ENCODE data around the gene ZNF764.
"Not testable (repeated sequence)": the region's sequence is repeated elsewhere in the genome, so short reads cannot be mapped to it uniquely, and the experiment has no call there.

Gene ZNF764

GRCh38 chr16:30557957-30558788 lies at the start of gene ZNF764:
Gene ZNF764, minus strand, starts transcription at chr16:30558374. Its CDS starts 192 bp downstream, at chr16:30558182.
- DNase-seq (ENCODE audit: low read depth), result peak; percentile 95

DNA sequence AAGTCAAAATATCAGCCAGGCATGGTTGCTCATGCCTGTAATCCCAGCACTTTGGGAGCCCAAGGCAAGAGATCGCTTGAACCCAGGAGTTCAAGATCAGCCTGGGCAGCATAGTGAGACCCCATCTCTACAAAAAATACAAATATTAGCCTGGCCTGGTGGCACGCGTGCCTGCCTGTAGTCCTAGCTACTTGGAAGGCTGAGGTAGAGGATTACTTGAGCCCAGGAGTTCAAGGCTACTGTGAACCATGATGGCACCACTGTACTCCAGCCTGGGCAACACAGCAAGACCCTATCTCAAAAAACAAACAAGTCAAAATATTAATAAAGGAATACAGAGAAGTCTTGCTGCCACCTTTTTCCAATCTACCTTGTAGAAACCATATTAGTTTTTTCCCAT lies 47.8 kb upstream of the ZNF764 start:
- no peak for DNase-seq (ENCODE audit: low read depth)

DNA sequence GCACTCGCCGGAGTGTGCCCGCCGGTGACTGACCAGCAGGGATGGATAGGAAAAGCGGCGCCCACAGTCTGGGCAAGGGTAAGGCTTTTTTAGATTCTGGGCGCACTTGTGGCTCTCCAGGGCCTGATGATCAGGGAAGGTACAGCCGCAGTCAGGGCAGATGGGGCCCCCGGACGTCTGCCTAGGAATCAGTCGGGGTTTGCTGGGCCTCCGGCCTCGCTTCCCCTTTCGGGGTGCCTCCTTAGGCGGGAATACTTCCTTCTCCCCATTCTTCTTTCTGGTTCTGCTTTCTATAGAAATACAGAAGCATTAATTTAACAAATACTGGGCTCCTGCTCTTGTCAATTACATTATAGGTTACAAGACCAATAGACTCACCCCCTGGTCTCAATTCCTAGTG lies 47.0 kb upstream of the ZNF764 start:
- DNase-seq (ENCODE audit: low read depth), result no peak

DNA sequence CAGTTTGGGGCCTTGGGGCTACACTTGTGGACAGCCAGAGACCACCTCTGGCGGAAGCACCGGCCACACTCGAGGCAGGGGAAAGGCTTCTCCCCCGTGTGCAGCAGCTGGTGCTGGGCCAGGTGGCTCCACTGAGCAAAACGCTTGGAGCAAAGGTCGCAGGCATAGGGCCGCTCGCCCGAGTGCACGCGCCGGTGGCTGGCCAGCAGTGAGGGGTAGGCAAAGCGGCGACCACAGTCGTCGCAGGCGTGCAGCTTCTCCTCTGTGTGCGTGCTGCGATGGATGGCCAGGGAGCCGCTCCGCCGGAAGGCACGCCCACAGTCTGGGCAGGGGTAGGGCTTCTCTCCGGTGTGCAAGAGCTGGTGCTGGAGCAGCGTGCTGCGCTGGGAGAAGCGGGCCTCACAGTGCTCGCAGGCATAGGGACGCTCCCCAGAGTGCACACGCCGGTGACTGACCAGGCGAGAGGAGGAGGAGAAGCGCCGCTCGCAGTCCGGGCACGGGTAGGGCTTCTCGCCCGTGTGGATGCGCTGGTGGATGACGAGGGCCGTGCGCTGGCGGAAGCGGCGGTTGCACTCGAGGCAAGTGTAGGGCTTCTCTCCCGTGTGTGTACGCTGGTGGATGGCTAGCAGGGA lies 46.3 kb upstream of the ZNF764 start:
- DNase-seq (ENCODE audit: low read depth), result no peak

GRCh38 chr16:30603945-30604315 lies 45.8 kb upstream of the ZNF764 start:
- no peak for DNase-seq (ENCODE audit: low read depth)

GRCh38 chr16:30602616-30603277 lies 44.6 kb upstream of the ZNF764 start:
- no peak for DNase-seq (ENCODE audit: low read depth)

DNA sequence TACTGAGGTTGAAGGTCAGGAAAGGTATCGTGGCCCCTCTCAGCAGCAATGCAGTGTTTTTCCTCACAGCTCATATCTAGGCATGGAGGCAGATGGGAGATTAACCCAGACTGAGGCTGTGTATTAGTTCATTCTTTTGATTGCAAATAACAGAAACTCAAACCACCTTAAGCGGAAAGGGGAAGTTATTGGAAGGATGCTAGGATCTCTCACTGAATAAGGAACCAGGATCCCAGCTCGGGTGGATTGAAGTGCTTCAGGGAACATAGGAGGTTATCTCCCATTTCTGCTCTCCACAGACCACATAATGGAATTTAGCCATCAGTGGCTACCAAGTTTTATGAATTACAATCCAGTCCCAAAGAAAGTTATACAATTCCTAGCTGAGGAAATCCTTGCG lies 43.8 kb upstream of the ZNF764 start:
- DNase-seq (ENCODE audit: low read depth), result no peak

DNA sequence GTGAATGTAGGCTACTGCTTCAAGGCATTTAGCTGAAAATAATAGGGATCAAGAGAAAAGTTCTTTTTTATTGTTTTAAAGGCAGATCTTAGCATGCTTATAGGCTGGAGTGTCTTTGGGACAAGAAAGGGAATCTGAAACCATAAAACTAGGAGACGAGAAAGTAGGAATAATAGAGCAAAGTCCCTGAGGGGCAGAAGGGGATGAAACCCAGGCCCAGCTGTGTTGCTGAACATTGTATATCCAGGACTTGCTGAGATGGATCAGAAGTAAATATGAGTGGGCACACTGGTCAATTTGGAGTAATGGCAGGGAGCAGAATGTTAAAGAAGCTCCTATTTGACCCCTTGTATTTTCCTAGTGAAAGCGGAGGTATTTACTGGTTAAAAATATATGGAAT lies 42.8 kb upstream of the ZNF764 start:
- DNase-seq (ENCODE audit: low read depth), result no peak

- no peak for DNase-seq (ENCODE audit: low read depth)
Observed at GRCh38 chr16:30600215-30600614, 42.0 kb upstream of the ZNF764 start.

DNA sequence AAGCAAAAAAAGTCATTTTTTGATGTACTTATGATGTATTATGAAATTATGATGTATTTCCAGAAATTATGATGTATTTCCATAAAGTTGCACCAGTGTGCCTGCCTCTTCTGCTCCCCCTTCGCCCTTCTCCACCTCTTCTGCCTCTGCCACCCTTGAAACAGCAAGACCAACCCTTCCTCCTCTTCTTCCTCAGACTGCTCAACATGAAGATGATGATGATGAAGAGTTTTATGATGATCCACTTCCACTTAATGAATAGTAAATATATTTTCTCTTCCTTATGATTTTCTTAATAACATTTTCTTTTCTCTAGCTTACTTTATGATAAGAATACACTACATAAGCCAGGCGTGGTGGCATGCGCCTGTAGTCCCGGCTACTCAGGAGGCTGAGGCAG lies 34.7 kb upstream of the ZNF764 start:
- no peak for DNase-seq (ENCODE audit: low read depth)

GRCh38 chr16:30590869-30591268 lies 32.7 kb upstream of the ZNF764 start:
- not testable (repeated sequence) for DNase-seq (ENCODE audit: low read depth)

DNA sequence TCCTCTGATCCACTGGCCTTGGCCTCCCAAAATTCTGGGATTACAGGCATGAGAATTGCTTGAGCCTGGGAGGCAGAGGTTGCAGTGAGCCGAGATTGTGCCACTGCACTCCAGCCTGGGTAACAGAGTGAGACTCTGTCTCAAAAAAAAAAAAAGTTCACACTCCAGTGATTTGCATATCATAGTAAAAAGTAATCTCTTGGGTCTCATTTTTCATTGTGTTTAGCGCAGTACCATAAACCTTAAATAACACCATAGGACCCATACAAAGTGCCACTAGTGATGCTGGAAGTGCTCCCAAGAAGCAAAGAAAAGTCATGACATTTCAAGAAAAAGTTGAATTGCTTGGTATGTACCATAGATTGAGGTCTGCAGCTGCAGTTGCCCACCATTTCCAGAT lies 31.4 kb upstream of the ZNF764 start:
- not testable (repeated sequence) for DNase-seq (ENCODE audit: low read depth)

- DNase-seq (ENCODE audit: low read depth), result no peak
Observed at GRCh38 chr16:30588651-30589050, 30.5 kb upstream of the ZNF764 start.

GRCh38 chr16:30585400-30586191 lies 27.4 kb upstream of the ZNF764 start, which contains the start of gene ZNF785:
Gene ZNF785, minus strand, starts transcription at chr16:30585697. Its CDS starts 86 bp downstream, at chr16:30585611.
- DNase-seq (ENCODE audit: low read depth), result peak; percentile 82

GRCh38 chr16:30585022-30585399 lies 26.8 kb upstream of the ZNF764 start:
- DNase-seq (ENCODE audit: low read depth), result no peak

- no peak for DNase-seq (ENCODE audit: low read depth)
Observed at GRCh38 chr16:30582611-30583340, 24.6 kb upstream of the ZNF764 start.

GRCh38 chr16:30581457-30581856 lies 23.3 kb upstream of the ZNF764 start:
- no peak for DNase-seq (ENCODE audit: low read depth)

GRCh38 chr16:30574678-30575077 lies 16.5 kb upstream of the ZNF764 start:
- no peak for DNase-seq (ENCODE audit: low read depth)

DNA sequence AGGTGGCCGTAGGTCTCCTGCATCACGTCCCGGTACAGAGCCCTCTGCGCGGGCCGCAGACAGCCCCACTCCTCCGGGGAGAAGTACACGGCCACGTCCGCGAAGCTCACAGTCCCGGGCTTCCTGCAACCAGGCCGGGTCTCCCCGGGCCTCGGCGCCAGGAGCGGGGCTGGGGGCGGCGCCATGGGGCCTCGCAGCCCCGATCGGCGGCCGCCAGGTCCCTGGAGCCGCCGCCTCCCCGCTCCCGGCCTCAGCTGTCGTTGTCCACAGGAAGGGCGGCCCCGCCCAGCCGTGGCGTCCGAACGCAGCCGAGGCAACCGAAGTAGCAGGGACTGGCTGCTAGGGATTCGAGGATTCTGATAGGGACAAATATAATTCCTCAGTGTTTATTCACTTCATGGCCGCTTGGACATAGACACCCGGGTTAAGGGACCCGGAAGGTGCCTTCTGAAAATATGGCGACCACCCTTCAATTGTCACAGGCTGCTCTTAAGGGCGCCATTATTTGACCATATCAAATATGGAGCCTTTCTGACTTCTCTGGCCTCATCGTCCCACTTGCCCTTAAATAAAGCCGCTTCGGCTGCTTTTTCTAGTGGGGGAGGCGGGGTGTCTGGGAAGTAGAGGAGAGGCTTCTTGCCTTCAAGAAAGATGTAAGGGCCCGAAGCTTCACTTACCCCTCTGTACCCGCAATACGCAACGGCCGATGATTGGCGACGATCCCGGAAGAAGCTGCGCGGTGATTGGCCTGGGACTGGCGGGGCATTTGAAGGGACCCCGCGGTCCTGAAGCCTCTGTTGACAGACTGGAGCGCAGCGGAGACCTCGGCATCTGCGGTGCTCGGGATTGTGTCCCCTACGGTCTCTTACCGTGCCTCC lies 13.5 kb upstream of the ZNF764 start, which contains the start of gene ZNF688:
TSS of gene ZNF688 (minus strand) at position 270 of the 878 bp plus-strand sequence. CDS start at position 185, 85 bp downstream.
- DNase-seq (ENCODE audit: low read depth), result peak; percentile 93
